RPMI8226 (cell line): Measurements from ENCODE around the gene ATOSA.

Source experiments
- DNase-seq: peaks from one replicate; pipeline ENCODE4 v3.0.0-alpha.2; 2015

The ATOSA gene

GRCh38 chr15:52681441-52681840 lies 2.3 kb upstream of the ATOSA start:
- DNase-seq, result no peak

GRCh38 chr15:52680761-52681160 lies 1.6 kb upstream of the ATOSA start:
- peak; percentile 48 for DNase-seq

DNA sequence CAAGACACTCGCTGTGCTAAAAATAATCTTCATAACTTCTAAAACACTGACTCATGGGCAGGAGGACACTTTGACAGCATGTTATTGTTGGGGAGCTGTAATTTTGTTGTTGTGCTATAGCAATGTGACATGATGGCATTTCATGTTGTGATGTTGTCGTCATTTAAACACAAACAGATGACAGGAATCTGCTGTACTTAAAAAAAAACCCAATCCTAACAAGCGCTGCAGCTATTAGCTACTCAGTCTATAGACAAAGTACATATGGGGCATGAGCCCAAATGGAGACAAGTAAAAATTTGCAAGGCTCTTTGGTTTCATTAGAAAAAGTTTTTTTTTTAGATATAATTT lies 828 bp upstream of the ATOSA start:
- peak; percentile 45 for DNase-seq

GRCh38 chr15:52678468-52679231 lies 538 bp downstream of the ATOSA start:
- peak; percentile 79 for DNase-seq

- peak; percentile 91 for DNase-seq
These were observed 1.4 kb downstream of the ATOSA start for GRCh38 chr15:52677593-52678467.

- no peak for DNase-seq
These were observed 4.4 kb downstream of the ATOSA start for GRCh38 chr15:52674831-52675230.

- DNase-seq, result no peak
These were observed 5.5 kb downstream of the ATOSA start for GRCh38 chr15:52673734-52674133.

- DNase-seq, result no peak
These were observed 5.9 kb downstream of the ATOSA start for GRCh38 chr15:52673312-52673711.

GRCh38 chr15:52672661-52673060 lies 6.5 kb downstream of the ATOSA start:
- DNase-seq, result no peak

- DNase-seq, result no peak
These were observed 9.1 kb downstream of the ATOSA start for GRCh38 chr15:52670087-52670486.

DNA sequence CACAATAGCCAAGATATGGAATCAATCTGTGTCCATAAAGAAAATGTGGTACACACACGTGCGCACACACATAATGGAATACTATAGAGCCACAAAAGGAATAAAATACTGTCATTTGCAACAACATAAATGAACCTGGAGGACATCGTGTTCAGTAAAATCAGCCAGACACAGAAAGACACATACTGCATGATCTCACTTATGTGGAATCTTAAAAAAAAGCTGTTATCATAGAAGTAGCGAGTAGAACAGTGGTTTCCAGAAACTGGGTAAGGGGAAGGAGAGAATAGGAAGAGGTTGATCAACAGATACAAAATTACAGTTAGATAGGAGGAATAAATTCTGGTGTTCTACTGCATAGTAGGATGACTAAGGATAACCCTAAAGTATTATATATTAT lies 11.1 kb downstream of the ATOSA start:
- no peak for DNase-seq

GRCh38 chr15:52667597-52667996 lies 11.6 kb downstream of the ATOSA start:
- no peak for DNase-seq

DNA sequence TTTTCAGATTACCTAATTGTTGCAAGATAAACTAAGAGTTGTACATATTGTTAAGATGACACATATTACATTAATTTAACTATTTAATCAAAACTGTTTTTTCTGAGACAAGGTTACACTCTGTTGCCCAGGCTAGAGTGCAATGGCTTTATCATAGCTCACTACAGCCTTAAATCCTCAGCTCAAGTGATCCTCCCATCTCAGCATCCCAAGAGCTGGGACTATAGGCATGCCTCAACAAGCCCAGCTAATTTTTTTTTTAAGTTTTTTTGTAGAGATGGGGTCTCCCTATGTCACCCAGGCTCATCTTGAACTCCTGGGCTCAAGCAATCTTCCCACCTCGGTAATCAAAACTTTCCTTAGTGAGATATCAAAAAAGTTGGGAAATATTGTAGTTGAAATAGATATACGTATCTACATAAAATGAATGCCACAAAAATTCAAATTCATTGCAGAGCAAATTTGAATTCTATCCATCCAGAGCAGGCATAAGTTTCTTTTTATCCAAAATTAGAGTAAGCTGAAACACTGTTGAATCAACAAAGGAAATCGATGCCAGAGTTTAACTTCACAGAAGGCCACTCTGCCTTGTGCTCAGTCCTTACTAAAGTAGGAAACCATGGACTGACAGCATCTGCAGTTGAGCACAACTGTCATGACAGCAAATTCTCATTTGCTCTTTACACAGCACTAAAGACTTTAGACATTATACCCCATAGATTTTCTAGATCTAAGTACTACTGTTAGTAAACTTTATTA lies 15.5 kb downstream of the ATOSA start:
- no peak for DNase-seq

- no peak for DNase-seq
These were observed 17.3 kb downstream of the ATOSA start for GRCh38 chr15:52661909-52662308.

- DNase-seq, result no peak
These were observed 19.0 kb downstream of the ATOSA start for GRCh38 chr15:52660192-52660591.

DNA sequence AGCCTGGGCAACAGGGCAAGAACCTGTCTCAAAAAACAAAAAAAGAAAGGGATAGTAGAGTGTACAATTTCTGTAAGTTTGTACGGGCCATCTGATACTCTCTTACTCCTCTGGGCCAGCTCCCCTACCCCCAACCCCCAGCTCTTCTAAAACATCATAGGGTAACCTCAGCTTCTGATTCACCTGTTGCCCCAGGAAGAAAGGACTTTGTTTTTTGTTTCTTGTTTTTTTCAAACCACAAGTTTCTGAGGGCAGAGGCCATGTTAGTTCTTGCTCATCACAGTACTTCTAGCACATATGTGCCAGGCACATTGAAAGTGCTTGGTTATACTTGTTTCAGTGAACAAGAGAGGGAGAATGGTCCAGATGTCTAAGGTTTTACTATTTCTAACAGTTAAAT lies 20.2 kb downstream of the ATOSA start:
- DNase-seq, result no peak

- DNase-seq, result no peak
These were observed 21.9 kb downstream of the ATOSA start for GRCh38 chr15:52657338-52657737.

GRCh38 chr15:52656412-52656811 lies 22.8 kb downstream of the ATOSA start:
- no peak for DNase-seq

GRCh38 chr15:52653431-52653964 lies 25.7 kb downstream of the ATOSA start:
- no peak for DNase-seq

GRCh38 chr15:52652984-52653383 lies 26.2 kb downstream of the ATOSA start:
- DNase-seq, result no peak

DNA sequence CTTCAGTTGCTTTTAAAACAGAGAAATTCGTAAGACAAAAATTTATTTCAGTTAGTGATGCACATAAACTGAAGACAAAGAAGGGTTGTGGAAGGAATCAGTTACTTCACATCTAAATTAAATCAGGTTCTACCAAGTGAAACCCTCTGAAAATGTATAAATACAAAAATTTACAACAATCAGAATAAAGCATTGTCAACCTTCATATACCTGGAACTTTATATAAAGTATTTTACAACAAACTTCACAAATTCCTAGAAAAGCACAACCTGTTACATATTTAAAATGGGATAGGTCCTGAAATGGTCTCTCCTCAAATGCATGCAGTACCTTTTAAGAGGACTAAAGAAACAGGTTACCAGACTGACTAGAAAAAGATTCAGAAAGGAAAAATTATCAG lies 26.9 kb downstream of the ATOSA start:
- DNase-seq, result no peak

- DNase-seq, result no peak
These were observed 27.3 kb downstream of the ATOSA start for GRCh38 chr15:52651868-52652267.

DNA sequence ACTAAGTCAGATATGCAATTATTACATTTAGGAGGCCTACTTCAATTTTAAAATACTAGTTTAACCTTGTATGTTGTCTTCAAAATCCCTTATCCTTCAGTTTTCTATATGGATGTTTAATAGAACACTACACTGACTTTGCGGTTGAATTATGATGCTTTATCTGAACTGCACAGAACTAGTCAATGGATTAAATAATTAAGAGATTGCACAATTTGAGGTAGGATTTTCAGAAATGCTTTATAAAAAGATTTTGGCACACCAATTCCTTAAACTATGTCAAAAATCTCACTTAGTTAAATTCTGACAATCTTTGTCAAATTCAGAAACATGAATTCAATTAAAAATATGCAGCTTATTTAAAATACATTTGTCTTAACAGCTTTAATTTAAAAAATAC lies 28.1 kb downstream of the ATOSA start:
- no peak for DNase-seq
